H1 (cell line): ENCODE results near the gene LAPTM4A. TPM values are rescaled to one million over a fixed set of nuclear protein-coding genes. Genes with fewer than 3 reads are reported as not detected.
A peak's percentile ranks its signal among the peaks of the same experiment; 100 is the strongest.

Experiments used
- CTCF ChIA-PET: fragments of 300-600 bp; sonication (Branson Sonifier 250); formaldehyde crosslinking; loops from one replicate; lab custom pipeline; 2021; ENCODE audit not compliant: partially characterized antibody; lab: Charles Lee
- POLR2A ChIA-PET: fragments of 300-600 bp; sonication (Branson Sonifier 250); formaldehyde crosslinking; loops from one replicate; lab custom pipeline; 2021; ENCODE audit warnings: inconsistent platforms; ENCODE audit not compliant: partially characterized antibody; lab: Charles Lee
- DNase-seq, 2 experiments: peaks; one replicate each; pipeline versions ENCODE4 v3.0.0 to v3.0.0-alpha.2; 2010 to 2022; ENCODE audit warnings: low spot score in 2 of 2, low read depth in 1 of 2, mixed read lengths in 1 of 2
- FAIRE-seq: peaks from 2 replicates; lab custom pipeline; 2011; peaks lifted over from hg19 to GRCh38; lab: Jason Lieb, UNC
- H2AFZ ChIP-seq: 2 replicates; pipeline ENCODE4 v1.8.1; 2012; ENCODE audit warnings: low read length, inconsistent platforms
- H2AK5ac ChIP-seq: 2 replicates; pipeline ENCODE4 v1.6.1; 2013; ENCODE audit warnings: low read depth, low read length
- H2BK120ac ChIP-seq: replicated peaks from 2 replicates; pipeline ENCODE3; 2013; ENCODE audit warnings: low read depth, low read length, inconsistent platforms
- H2BK12ac ChIP-seq: 2 replicates; pipeline ENCODE4 v1.6.1; 2013; ENCODE audit warnings: low read depth, low read length
- H2BK15ac ChIP-seq: 2 replicates; pipeline ENCODE4 v1.6.1; 2013; ENCODE audit warnings: low read length
- H2BK20ac ChIP-seq: 2 replicates; pipeline ENCODE4 v1.6.1; 2013; ENCODE audit warnings: low read length
- H2BK5ac ChIP-seq: 2 replicates; pipeline ENCODE4 v1.6.1; 2013; ENCODE audit warnings: low read depth, low read length
- H3K14ac ChIP-seq: 2 replicates; pipeline ENCODE4 v1.6.1; 2013; ENCODE audit warnings: inconsistent platforms; ENCODE audit not compliant: insufficient read length
- H3K18ac ChIP-seq: 2 replicates; pipeline ENCODE4 v1.6.1; 2013; ENCODE audit warnings: low read length; ENCODE audit errors: extremely low read depth
- H3K23ac ChIP-seq: 2 replicates; pipeline ENCODE4 v1.6.1; 2013; ENCODE audit warnings: inconsistent platforms; ENCODE audit not compliant: insufficient read length
- H3K23me2 ChIP-seq: 2 replicates; pipeline ENCODE4 v1.6.1; 2013; ENCODE audit warnings: low read depth, low read length
- H3K27ac ChIP-seq: 2 replicates; pipeline ENCODE4 v1.6.1; 2011; ENCODE audit warnings: low read depth, low read length, inconsistent platforms
- H3K27me3 ChIP-seq, 4 experiments: replicated peaks in 1 of 4; 1 replicate in 1 of 4; 2 replicates in 3 of 4; pipeline versions ENCODE4 v1.6.1 to v1.8.1; 2011 to 2013; ENCODE audit warnings: low read length in 3 of 4, mild to moderate bottlenecking in 3 of 4, inconsistent platforms in 2 of 4, mixed read lengths in 2 of 4, moderate library complexity in 1 of 4; ENCODE audit not compliant: control insufficient read depth in 3 of 4, insufficient read depth in 3 of 4; ENCODE audit errors: extremely low read depth in 1 of 4
- H3K36me3 ChIP-seq, 4 experiments: 2 replicates each; pipeline versions ENCODE4 v1.6.1 to v1.8.1; 2011 to 2013; ENCODE audit warnings: mild to moderate bottlenecking in 4 of 4, low read length in 3 of 4, moderate library complexity in 2 of 4, control low read depth in 1 of 4, inconsistent platforms in 1 of 4; ENCODE audit not compliant: insufficient read depth in 4 of 4, control insufficient read depth in 2 of 4
- H3K4ac ChIP-seq: replicated peaks from 2 replicates; pipeline ENCODE3; 2013; ENCODE audit warnings: low read length, low read depth, mixed read lengths, inconsistent platforms; ENCODE audit not compliant: insufficient read length
- H3K4me1 ChIP-seq, 4 experiments: replicated peaks in 1 of 4; 1 replicate in 1 of 4; 2 replicates in 3 of 4; pipeline versions ENCODE4 v1.6.1 to v1.8.1; 2011 to 2013; ENCODE audit warnings: low read length in 3 of 4, inconsistent platforms in 2 of 4, mixed read lengths in 1 of 4; ENCODE audit not compliant: insufficient read depth in 4 of 4, control insufficient read depth in 3 of 4
- H3K4me2 ChIP-seq, 2 experiments: 2 replicates each; pipeline versions ENCODE4 v1.6.1 to v1.8.1; 2011 to 2013; ENCODE audit warnings: low read depth in 2 of 2, low read length in 2 of 2, control low read depth in 1 of 2, inconsistent platforms in 1 of 2, mild to moderate bottlenecking in 1 of 2; ENCODE audit not compliant: insufficient read depth in 1 of 2
- H3K4me3 ChIP-seq, 4 experiments: fragments of 200-600, 300-600 bp in 1 of 4; sonication (generic), shearing (Covaris generic), sonication (Bioruptor Twin) in 1 of 4; 2 replicates each; pipeline versions ENCODE4 v1.5.1 to v1.8.1; 2011 to 2016; ENCODE audit warnings: low read length in 4 of 4, low read depth in 3 of 4, control low read depth in 2 of 4, inconsistent platforms in 2 of 4, mild to moderate bottlenecking in 2 of 4, mixed read lengths in 1 of 4, moderate library complexity in 1 of 4; ENCODE audit not compliant: insufficient read depth in 2 of 4; ENCODE audit errors: extremely low read depth in 1 of 4
- H3K56ac ChIP-seq: replicated peaks from 2 replicates; pipeline ENCODE3; 2013; ENCODE audit warnings: low read depth, mild to moderate bottlenecking, mixed read lengths, low read length, inconsistent platforms; ENCODE audit not compliant: insufficient read length
- H3K79me1 ChIP-seq: 2 replicates; pipeline ENCODE4 v1.6.1; 2013; ENCODE audit warnings: low read depth, low read length, control low read depth
- H3K79me2 ChIP-seq, 2 experiments: 2 replicates each; pipeline versions ENCODE4 v1.6.1 to v1.8.1; 2012 to 2013; ENCODE audit warnings: low read length in 2 of 2, mild to moderate bottlenecking in 2 of 2, inconsistent platforms in 1 of 2; ENCODE audit not compliant: insufficient read depth in 2 of 2, control insufficient read depth in 1 of 2
- H3K9ac ChIP-seq, 4 experiments: replicated peaks in 1 of 4; 1 replicate in 1 of 4; 2 replicates in 3 of 4; pipeline versions ENCODE4 v1.6.1 to v1.8.1; 2011 to 2013; ENCODE audit warnings: low read depth in 3 of 4, low read length in 3 of 4, control low read depth in 2 of 4, mild to moderate bottlenecking in 2 of 4, moderate library complexity in 2 of 4, inconsistent platforms in 1 of 4; ENCODE audit errors: extremely low read depth in 1 of 4
- H3K9me3 ChIP-seq, 2 experiments: 2 replicates each; pipeline versions ENCODE4 v1.6.1 to v1.8.1; 2012 to 2013; ENCODE audit warnings: mild to moderate bottlenecking in 2 of 2, moderate library complexity in 2 of 2, control low read depth in 1 of 2, inconsistent platforms in 1 of 2, low read depth in 1 of 2, low read length in 1 of 2, mixed read lengths in 1 of 2; ENCODE audit not compliant: insufficient read depth in 2 of 2
- H4K20me1 ChIP-seq, 2 experiments: replicated peaks in 1 of 2; 2 replicates each; pipeline versions ENCODE3 to v1.8.1; 2011 to 2013; ENCODE audit warnings: inconsistent platforms in 2 of 2, low read length in 2 of 2, mild to moderate bottlenecking in 1 of 2; ENCODE audit not compliant: insufficient read depth in 2 of 2, control insufficient read depth in 1 of 2
- H4K5ac ChIP-seq: 2 replicates; pipeline ENCODE4 v1.6.1; 2013; ENCODE audit warnings: low read length, low read depth, mixed read lengths, inconsistent platforms; ENCODE audit not compliant: insufficient read length
- H4K8ac ChIP-seq: 2 replicates; pipeline ENCODE4 v1.8.0; 2013; ENCODE audit warnings: mild to moderate bottlenecking, moderate library complexity, low read length, inconsistent platforms; ENCODE audit not compliant: insufficient read depth; ENCODE audit errors: extremely low read depth
- H4K91ac ChIP-seq: replicated peaks from 2 replicates; pipeline ENCODE3; 2013; ENCODE audit warnings: low read length, mixed read lengths, inconsistent platforms; ENCODE audit not compliant: insufficient read length
- HDAC2 ChIP-seq, 2 experiments: fragments of 300-600 bp in 1 of 2; sonication (generic) in 1 of 2; IDR thresholded peaks; 2 replicates each; pipeline ENCODE4 v1.6.1; 2011 to 2012; ENCODE audit warnings: low read depth in 2 of 2, low read length in 2 of 2, mild to moderate bottlenecking in 2 of 2, moderate library complexity in 2 of 2, borderline replicate concordance in 1 of 2, inconsistent platforms in 1 of 2
- POLR2A ChIP-seq, 2 experiments: IDR thresholded peaks; 1 replicate in 1 of 2; 2 replicates in 1 of 2; pipeline ENCODE4 v1.6.1; 2011; ENCODE audit warnings: low read depth in 2 of 2, low read length in 2 of 2, mild to moderate bottlenecking in 2 of 2; ENCODE audit errors: control extremely low read depth in 1 of 2
- POLR2AphosphoS5 ChIP-seq: IDR thresholded peaks from 2 replicates; pipeline ENCODE4 v1.6.1; 2011; ENCODE audit warnings: low read depth, low read length
- RAD21 ChIP-seq, 2 experiments: IDR thresholded peaks in 1 of 2; conservative IDR thresholded peaks in 1 of 2; 2 replicates each; pipeline ENCODE4 v1.6.1; 2011; ENCODE audit warnings: low read depth in 2 of 2, low read length in 2 of 2, improper control_type of control experiment in 1 of 2, inconsistent platforms in 1 of 2, mild to moderate bottlenecking in 1 of 2, moderate library complexity in 1 of 2
- RBBP5 ChIP-seq: IDR thresholded peaks from 2 replicates; pipeline ENCODE4 v1.7.1; 2012; ENCODE audit warnings: low read depth, mild to moderate bottlenecking, inconsistent platforms, low read length, moderate library complexity, borderline replicate concordance
- SAP30 ChIP-seq: fragments of 300-600 bp; sonication (generic); IDR thresholded peaks from 2 replicates; pipeline ENCODE4 v1.7.1; 2012; ENCODE audit warnings: low read length, moderate library complexity, mild to moderate bottlenecking, inconsistent platforms; ENCODE audit not compliant: insufficient read depth, insufficient replicate concordance
- TAF1 ChIP-seq: IDR thresholded peaks from 2 replicates; pipeline ENCODE4 v1.6.1; 2011; ENCODE audit warnings: mild to moderate bottlenecking, low read depth, low read length
- TBP ChIP-seq: IDR thresholded peaks from 2 replicates; pipeline ENCODE4 v1.6.1; 2011; ENCODE audit warnings: low read depth, low read length, improper control_type of control experiment
- WGBS, 2 experiments: shearing (Covaris generic) in 1 of 2; methylation state at CpG; one replicate each; pipeline versions ENCODE4 v1.1.6 to v1.1.7; 2013 to 2015; ENCODE audit warnings: low lambda C conversion rate in 2 of 2, mixed read lengths in 2 of 2, inconsistent platforms in 1 of 2, low coverage in 1 of 2, missing lambda C conversion rate in 1 of 2; ENCODE audit not compliant: insufficient replicate concordance in 2 of 2, insufficient coverage in 1 of 2, insufficient read length in 1 of 2; ENCODE audit errors: extremely low coverage in 1 of 2, missing lambda C conversion rate in 1 of 2; 5-methylcytosine and 5-hydroxymethylcytosine counted together
- polyA plus RNA-seq, 7 experiments: library from polyadenylated mRNA; depleted of rRNA in 3 of 7; stranded (reverse) in 5 of 7; unstranded in 2 of 7; fragments of >200 nt in 5 of 7; fragments of 200-250 nt in 2 of 7; gene quantifications; 1 replicate in 5 of 7; 2 replicates in 1 of 7; 4 replicates in 1 of 7; pipeline versions ENCODE4 v1.2.1 to v1.2.3, GENCODE V29; 2011 to 2013; ENCODE audit warnings: missing spikeins in 2 of 7, mixed read lengths in 2 of 7
- total RNA-seq: library from RNA; stranded (reverse); fragmentation: NEBNext Ultra II Directional; extraction: Animal tissue kit (Norgen Biotek cat#: 25700); gene quantifications from 2 replicates; pipeline ENCODE4 v1.2.1, GENCODE V29; 2021
- TF ChIP-seq, protein P1 (sequence below): IDR thresholded peaks from 2 replicates; pipeline ENCODE4 v1.6.1; 2012; ENCODE audit warnings: inconsistent platforms

LAPTM4A gene
- total and polyA plus RNA-seq, 2 of the 8 experiments (the other 6 are each of a cell fraction or from before 2014, with no cell fraction given) = 193 to 419 TPM

DNA sequence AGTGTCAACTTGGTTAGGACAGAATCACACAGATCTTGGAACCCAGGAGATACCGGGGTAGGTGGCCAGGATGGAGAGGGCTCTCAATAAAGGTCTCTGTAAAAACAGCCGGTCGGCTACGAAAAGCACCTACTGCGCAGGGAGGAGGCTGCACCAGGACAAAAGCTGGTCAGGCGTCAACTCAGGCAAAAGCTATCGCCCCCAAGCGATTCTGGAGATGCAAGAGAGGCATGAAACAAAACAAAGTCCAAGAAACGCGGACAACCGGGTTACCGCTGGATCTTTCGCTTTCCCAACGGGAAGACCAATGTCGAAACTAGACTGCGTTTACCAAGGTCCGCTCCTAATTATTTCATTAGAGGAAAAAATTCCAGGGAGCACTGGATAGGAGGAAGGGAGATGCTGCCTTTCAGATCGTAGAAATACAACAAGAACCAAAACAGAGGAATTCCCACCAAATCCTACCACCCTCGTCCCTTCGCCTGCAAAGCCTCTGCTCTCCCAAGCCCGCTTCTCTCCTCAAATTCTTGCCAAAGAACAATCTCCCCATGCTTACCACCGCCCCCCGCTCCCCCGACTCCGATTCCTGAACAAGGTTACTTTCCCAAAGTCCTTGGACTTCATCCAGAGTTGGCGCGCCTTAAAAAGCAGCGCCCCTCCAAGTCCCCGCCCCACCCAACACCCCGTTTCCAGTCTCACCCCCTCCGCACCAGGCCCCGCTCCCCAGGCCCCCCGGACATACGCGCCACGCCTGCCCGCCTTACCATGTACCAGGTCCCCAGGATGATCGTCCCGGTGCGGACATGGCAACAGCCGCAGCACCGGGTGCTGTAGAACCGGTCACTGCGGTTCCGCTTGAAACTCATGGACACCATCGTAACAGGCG is 539 bp downstream of the LAPTM4A start:
- Histone ChIP-seq H4K91ac (no peak overlapping the region), H3K18ac (no peak overlapping the region; the same call in 1 of the 2 replicates), H2AK5ac (no peak overlapping the region), H3K4ac (no peak overlapping the region), H3K14ac (no peak overlapping the region), H2BK15ac (no peak overlapping the region), H3K9me3 (no peaks in the 10 kb centered on the region), H3K56ac (peak overlapping the region; percentile 6), H3K4me1 (peaks cover 0 to 5% (median 0%) of the 10 kb centered on the region in 4 experiments; a peak in 3 of 7 replicates), H4K20me1 (peaks cover 1 to 5% of the 10 kb centered on the region in 2 experiments), H2BK5ac (peak overlapping the region; percentile 49), H2AFZ (0 out of 2 replicates have a peak overlapping the region, but pooled peaks have one; percentile 4), H2BK20ac (no peak overlapping the region), H4K8ac (peak overlapping the region; percentile 85; the same call in 1 of the 2 replicates), H4K5ac (no peak overlapping the region), H3K4me3 (peak overlapping the region; percentile 85 to 88 (median 86)), H2BK120ac (no peak overlapping the region), H3K9ac (peak overlapping the region in 3 of 4 experiments; percentile 93 to 97 (median 93); a peak in 6 of 7 replicates), H3K79me1 (peaks cover 4% of the 10 kb centered on the region; the same call in 1 of the 2 replicates), H2BK12ac (peak overlapping the region; percentile 41; the same call in 1 of the 2 replicates), H3K79me2 (peaks cover 19 to 48% of the 10 kb centered on the region in 2 experiments), H3K23ac (no peak overlapping the region), H3K36me3 (no peaks in the 10 kb centered on the region; a peak in 1 of 8 replicates), H3K27me3 (no peaks in the 10 kb centered on the region), H3K4me2 (peak overlapping the region; percentile 91 to 99), H3K23me2 (peaks cover 10% of the 10 kb centered on the region), H3K27ac (peak overlapping the region; percentile 65; the same call in 1 of the 2 replicates)
- DNase-seq (peak; percentile 41 to 54), FAIRE-seq (no peak)
- WGBS, 2 experiments = 1% methylated on average over 38 of the region's 47 CpGs; no CpG with 5 or more reads in 1 of the 2 experiments
- POLR2A ChIA-PET = interaction anchor here (0.9 to 2.3 kb wide), 9 partner anchors 10 to 173 kb away, joined by 3 to 12 read pairs (median 4); no protein-coding TSS in a partner anchor
- CTCF ChIA-PET = interaction anchor here (0.7 to 7.5 kb wide), 4 partner anchors 8 to 174 kb away, joined by 3 to 57 read pairs (median 9); no protein-coding TSS in a partner anchor
- TF ChIP-seq, protein P1, sequence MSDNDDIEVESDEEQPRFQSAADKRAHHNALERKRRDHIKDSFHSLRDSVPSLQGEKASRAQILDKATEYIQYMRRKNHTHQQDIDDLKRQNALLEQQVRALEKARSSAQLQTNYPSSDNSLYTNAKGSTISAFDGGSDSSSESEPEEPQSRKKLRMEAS = no peak
- TF ChIP-seq RAD21 (IDR thresholded peaks at IDR 0.05 in 1 of 2, conservative IDR thresholded peaks at IDR 0.05 in 1 of 2; ENCODE audit: low read depth in 2 of 2, low read length in 2 of 2) (peak in 1 of 2 experiments; percentile 19; a peak in 1 of 4 replicates), TBP (no peak), SAP30 (peak; percentile 78), RBBP5 (no peak), TAF1 (peak; percentile 42; the same call in 1 of the 2 replicates), POLR2A (IDR thresholded peaks at IDR 0.05; ENCODE audit: control extremely low read depth in 1 of 2, low read depth in 2 of 2, low read length in 2 of 2) (peak; percentile 15 to 67), POLR2AphosphoS5 (peak; percentile 35; the same call in 1 of the 2 replicates), HDAC2 (IDR thresholded peaks at IDR 0.05; ENCODE audit: borderline replicate concordance in 1 of 2, low read depth in 2 of 2, low read length in 2 of 2) (peak in 1 of 2 experiments; percentile 28; a peak in 1 of 4 replicates)
